ELF-1 (cell line): Measurements from ENCODE around the gene CASP12.

Experiments used
- DNase-seq: peaks from one replicate; pipeline ENCODE4 v3.0.0-alpha.2; 2016; ENCODE audit warnings: low read depth, low spot score

The CASP12 gene

DNA sequence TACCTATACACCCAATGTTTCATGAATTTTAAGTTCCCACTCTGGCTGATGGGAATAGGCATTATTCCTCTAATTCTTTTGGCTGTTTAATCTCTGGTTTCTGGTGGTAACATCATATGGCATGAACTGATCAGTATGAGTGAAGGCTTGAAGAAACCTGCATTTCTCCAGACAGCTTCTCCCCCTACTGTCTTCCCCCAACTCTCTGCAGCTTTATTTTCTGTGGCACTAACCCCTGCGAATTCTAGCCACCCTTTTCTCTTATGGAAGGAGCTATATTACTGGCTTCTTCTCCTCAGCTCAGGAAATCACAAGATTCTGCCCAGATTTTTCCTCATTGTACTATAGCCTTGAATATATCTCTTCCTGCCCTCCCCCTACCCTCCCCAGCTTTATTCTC lies 57.1 kb downstream of the CASP12 start:
- DNase-seq, result no peak

DNA sequence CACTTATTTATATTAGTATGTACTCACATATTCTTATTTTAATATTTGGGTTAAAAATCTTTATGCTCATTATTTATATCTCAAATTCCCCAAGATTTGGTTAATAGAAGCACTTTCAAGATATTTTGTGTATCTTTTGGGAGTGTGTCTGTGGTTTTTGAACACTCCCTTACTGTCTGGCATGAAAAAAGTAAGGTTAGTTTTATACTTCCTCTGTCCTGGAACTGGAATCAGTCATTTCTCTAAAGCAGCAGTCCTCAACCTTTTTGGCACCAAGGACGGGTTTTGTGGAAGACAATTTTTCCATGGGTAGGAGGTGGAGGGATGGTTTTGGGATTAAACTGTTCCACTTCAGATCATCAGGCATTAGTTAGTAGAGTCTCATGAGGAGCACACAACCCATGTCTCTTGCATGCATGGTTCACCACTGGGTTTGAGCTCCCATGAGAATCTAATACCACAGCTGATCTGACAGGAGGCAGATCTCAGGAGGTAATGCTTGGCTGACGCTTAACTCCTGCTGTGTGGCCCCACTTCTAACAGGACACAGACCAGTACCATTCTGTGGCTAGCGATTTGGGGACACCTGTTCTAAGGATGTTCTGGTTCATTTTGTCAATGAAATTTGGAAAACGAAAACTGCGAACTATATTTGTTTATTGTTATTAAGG lies 60.2 kb downstream of the CASP12 start:
- DNase-seq, result no peak

DNA sequence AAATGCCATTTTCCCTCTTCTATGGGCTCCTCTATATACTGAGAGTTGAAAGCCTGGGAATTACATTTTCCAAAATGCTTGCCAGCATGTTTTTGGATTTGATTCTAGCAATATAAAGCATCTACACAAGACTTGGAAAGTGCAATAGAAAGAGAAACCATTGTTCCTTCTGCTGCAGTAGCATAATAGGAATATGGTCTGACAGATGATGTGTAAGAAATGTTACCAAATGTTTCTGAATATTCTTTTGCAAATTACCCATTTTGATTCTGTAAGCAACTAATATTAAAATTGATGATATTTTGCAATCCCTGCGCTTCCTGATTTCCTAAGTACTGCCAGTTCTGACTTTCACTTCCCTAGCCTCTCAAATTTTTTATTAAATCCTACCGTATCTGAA lies 61.6 kb downstream of the CASP12 start:
- DNase-seq, result no peak
